IPS-20b (cell line): Measurements from ENCODE around the gene RALGPS1.

Experiments
- H3K27ac ChIP-seq: one replicate; pipeline ENCODE4 v1.5.1; 2013; ENCODE audit warnings: low read length
- H3K27me3 ChIP-seq: 2 replicates; pipeline ENCODE4 v1.6.1; 2013; ENCODE audit warnings: mild to moderate bottlenecking, low read length, inconsistent platforms; ENCODE audit not compliant: insufficient read depth
- H3K36me3 ChIP-seq: 2 replicates; pipeline ENCODE4 v1.6.1; 2013; ENCODE audit warnings: low read depth, mild to moderate bottlenecking, inconsistent platforms, low read length, moderate library complexity; ENCODE audit not compliant: insufficient read depth
- H3K4me1 ChIP-seq: 2 replicates; pipeline ENCODE4 v1.6.1; 2013; ENCODE audit warnings: mild to moderate bottlenecking, control low read depth, inconsistent platforms, low read length, moderate library complexity; ENCODE audit not compliant: insufficient read depth
- H3K4me3 ChIP-seq: 2 replicates; pipeline ENCODE4 v1.5.1; 2013; ENCODE audit warnings: mild to moderate bottlenecking, low read length, inconsistent platforms
- H3K9ac ChIP-seq: 2 replicates; pipeline ENCODE4 v1.6.1; 2013; ENCODE audit warnings: low read depth, mild to moderate bottlenecking, inconsistent platforms, low read length, moderate library complexity
- H3K9me3 ChIP-seq: 2 replicates; pipeline ENCODE4 v1.6.1; 2013; ENCODE audit warnings: mild to moderate bottlenecking, low read depth, low read length, inconsistent platforms; ENCODE audit not compliant: insufficient read depth

The RALGPS1 gene

GRCh38 chr9:127192744-127193143 is 278.2 kb downstream of the RALGPS1 start:
- Histone ChIP-seq H3K9me3 (no peaks in the 10 kb centered on the region), H3K27me3 (no peaks in the 10 kb centered on the region), H3K27ac (no peak overlapping the region), H3K4me1 (no peaks in the 10 kb centered on the region), H3K4me3 (no peak overlapping the region), H3K36me3 (no peaks in the 10 kb centered on the region), H3K9ac (no peak overlapping the region)

GRCh38 chr9:127193483-127193882 is 278.9 kb downstream of the RALGPS1 start:
- Histone ChIP-seq H3K4me3 (no peak overlapping the region), H3K36me3 (no peaks in the 10 kb centered on the region), H3K4me1 (no peaks in the 10 kb centered on the region), H3K9me3 (no peaks in the 10 kb centered on the region), H3K27me3 (no peaks in the 10 kb centered on the region), H3K9ac (no peak overlapping the region), H3K27ac (no peak overlapping the region)

GRCh38 chr9:127194881-127195713 is 280.5 kb downstream of the RALGPS1 start:
- Histone ChIP-seq H3K36me3 (no peaks in the 10 kb centered on the region), H3K4me3 (no peak overlapping the region), H3K9ac (no peak overlapping the region), H3K9me3 (no peaks in the 10 kb centered on the region), H3K4me1 (no peaks in the 10 kb centered on the region), H3K27ac (no peak overlapping the region), H3K27me3 (no peaks in the 10 kb centered on the region)

- H3K27me3 ChIP-seq = no peaks in the 10 kb centered on the region
- H3K36me3 ChIP-seq = no peaks in the 10 kb centered on the region
- H3K4me1 ChIP-seq = no peaks in the 10 kb centered on the region
- no peak overlapping the region for H3K9ac ChIP-seq
- H3K4me3 ChIP-seq = no peak overlapping the region
- H3K27ac ChIP-seq = no peak overlapping the region
- H3K9me3 ChIP-seq = no peaks in the 10 kb centered on the region
Measured at GRCh38 chr9:127195976-127196825, 281.6 kb downstream of the RALGPS1 start.

GRCh38 chr9:127196826-127197145 is 282.2 kb downstream of the RALGPS1 start:
- Histone ChIP-seq H3K27me3 (no peaks in the 10 kb centered on the region), H3K36me3 (no peaks in the 10 kb centered on the region), H3K27ac (no peak overlapping the region), H3K9ac (no peak overlapping the region), H3K4me1 (no peaks in the 10 kb centered on the region), H3K4me3 (no peak overlapping the region), H3K9me3 (no peaks in the 10 kb centered on the region)

GRCh38 chr9:127197186-127197860 is 282.7 kb downstream of the RALGPS1 start:
- no peaks in the 10 kb centered on the region for H3K9me3 ChIP-seq
- H3K27ac ChIP-seq = no peak overlapping the region
- H3K27me3 ChIP-seq = no peaks in the 10 kb centered on the region

GRCh38 chr9:127197861-127198430 is 283.4 kb downstream of the RALGPS1 start:
- H3K4me3 ChIP-seq = no peak overlapping the region
- H3K4me1 ChIP-seq = no peaks in the 10 kb centered on the region
- no peak overlapping the region for H3K27ac ChIP-seq
- no peak overlapping the region for H3K9ac ChIP-seq
- H3K9me3 ChIP-seq = no peaks in the 10 kb centered on the region
- H3K36me3 ChIP-seq = no peaks in the 10 kb centered on the region
- H3K27me3 ChIP-seq = no peaks in the 10 kb centered on the region

More at GRCh38 chr9:127197186-127197860, 282.7 kb downstream of the RALGPS1 start:
- Histone ChIP-seq H3K36me3 (no peaks in the 10 kb centered on the region), H3K4me1 (no peaks in the 10 kb centered on the region), H3K4me3 (no peak overlapping the region), H3K9ac (no peak overlapping the region)

GRCh38 chr9:127198587-127198986 is 284.0 kb downstream of the RALGPS1 start:
- Histone ChIP-seq H3K4me1 (no peaks in the 10 kb centered on the region), H3K9ac (no peak overlapping the region), H3K27me3 (no peaks in the 10 kb centered on the region), H3K27ac (no peak overlapping the region), H3K4me3 (no peak overlapping the region), H3K36me3 (no peaks in the 10 kb centered on the region), H3K9me3 (no peaks in the 10 kb centered on the region)

- no peak overlapping the region for H3K4me3 ChIP-seq
- no peaks in the 10 kb centered on the region for H3K4me1 ChIP-seq
- H3K27ac ChIP-seq = no peak overlapping the region
- H3K9ac ChIP-seq = no peak overlapping the region
- H3K9me3 ChIP-seq = no peaks in the 10 kb centered on the region
- H3K27me3 ChIP-seq = no peaks in the 10 kb centered on the region
- no peaks in the 10 kb centered on the region for H3K36me3 ChIP-seq
Measured at GRCh38 chr9:127199001-127199791, 284.6 kb downstream of the RALGPS1 start.

- no peaks in the 10 kb centered on the region for H3K4me1 ChIP-seq
- H3K27ac ChIP-seq = no peak overlapping the region
- H3K27me3 ChIP-seq = no peaks in the 10 kb centered on the region
- H3K9ac ChIP-seq = no peak overlapping the region
- no peak overlapping the region for H3K4me3 ChIP-seq
- H3K9me3 ChIP-seq = no peaks in the 10 kb centered on the region
- no peaks in the 10 kb centered on the region for H3K36me3 ChIP-seq
Measured at GRCh38 chr9:127200106-127200862, 285.7 kb downstream of the RALGPS1 start.
